Left lung (tissue), 10 donors: Measurements from ENCODE around the gene RERE. TPM values are rescaled to one million over a fixed set of nuclear protein-coding genes. Genes with fewer than 3 reads are reported as not detected.
A peak's percentile ranks its signal among the peaks of the same experiment; 100 is the strongest.

Experiments used
- ATAC-seq: fragments of 200-7000 bp; cut with Tn5 transposase; one replicate; pipeline ENCODE4 v1.9.1; 2020; ENCODE audit warnings: moderate library complexity
- DNase-seq, 4 donors: peaks; one replicate each; pipeline ENCODE4 v3.0.0-alpha.2; 2013 to 2020
- H3K27ac ChIP-seq, 2 donors: fragments of 200-600 bp; sonication (generic) in 1 of 2; one replicate each; pipeline versions ENCODE4 v1.5.0 to v1.8.0; 2020 to 2021
- H3K27me3 ChIP-seq, 2 donors: fragments of 200-600 bp; sonication (generic) in 1 of 2; one replicate each; pipeline versions ENCODE4 v1.5.0 to v1.8.0; 2020 to 2021
- H3K36me3 ChIP-seq, 2 donors: fragments of 200-600 bp; sonication (generic) in 1 of 2; one replicate each; pipeline versions ENCODE4 v1.5.0 to v1.8.0; 2020 to 2021
- H3K4me1 ChIP-seq, 2 donors: fragments of 200-600 bp; one replicate each; pipeline ENCODE4 v1.8.0; 2021
- H3K4me3 ChIP-seq, 2 donors: fragments of 200-600 bp; sonication (generic) in 1 of 2; one replicate each; pipeline versions ENCODE4 v1.5.0 to v1.8.0; 2020 to 2021; ENCODE audit warnings: mild to moderate bottlenecking in 1 of 2
- H3K9me3 ChIP-seq, 2 donors: fragments of 200-600 bp; sonication (generic) in 1 of 2; one replicate each; pipeline versions ENCODE4 v1.5.0 to v1.8.0; 2020 to 2021
- intact Hi-C, 2 donors: fragments of 100-400 bp; cut with DNase I; formaldehyde crosslinking; loops; one replicate each; pipeline versions ENCODE4 v1.11.2 to v1.14.2; 2022
- polyA plus RNA-seq, 6 donors: library from polyadenylated mRNA; unstranded; fragments of 120-200 nt; gene quantifications; one replicate each; pipeline ENCODE4 v1.2.1, GENCODE V29; 2013; ENCODE audit not compliant: insufficient read length in 6 of 6
- total RNA-seq, 2 donors: library from RNA; stranded (reverse); fragmentation: NEBNext Ultra II Directional; extraction: Animal tissue kit (Norgen Biotek cat#: 25700); gene quantifications; one replicate each; pipeline ENCODE4 v1.2.1, GENCODE V29; 2021
- TF ChIP-seq, protein P1 (sequence below), 2 donors: fragments of 200-600 bp; sonication (generic) in 1 of 2; IDR thresholded peaks; one replicate each; pipeline versions ENCODE4 v1.5.0 to v1.8.0; 2021; ENCODE audit warnings: antibody characterized with exemption in 2 of 2
- donor health status: DM: no; HTN: yes; CAD: no.
- donor health status: DM: no; HTN: no; CAD: no.

RERE gene
- total and polyA plus RNA-seq, 8 donors, result 73.3 to 135 (median 130) TPM

DNA sequence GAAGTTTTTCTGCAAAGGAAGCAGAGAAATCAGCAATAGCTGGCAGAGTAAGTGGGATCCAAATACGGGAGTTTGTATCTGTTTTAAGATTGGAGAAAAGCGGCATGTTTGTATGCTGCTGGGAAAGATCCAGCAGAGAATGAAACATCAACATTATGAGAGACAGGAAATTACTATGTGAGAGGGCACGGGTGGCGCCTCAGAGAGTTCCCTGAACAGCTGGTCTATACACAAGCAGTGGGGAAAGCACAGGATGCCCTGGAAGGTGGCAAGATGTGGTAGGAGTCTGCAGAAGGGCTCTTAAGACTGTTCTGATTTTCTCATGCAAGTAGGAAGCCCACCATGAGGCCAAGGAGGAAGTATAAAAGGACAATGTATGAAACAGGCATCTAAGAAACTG, 130.4 kb downstream of the RERE start:
- no peaks in the 10 kb centered on the region for H3K36me3 ChIP-seq
- peak; percentile 41 for ATAC-seq
- TF ChIP-seq, protein P1, sequence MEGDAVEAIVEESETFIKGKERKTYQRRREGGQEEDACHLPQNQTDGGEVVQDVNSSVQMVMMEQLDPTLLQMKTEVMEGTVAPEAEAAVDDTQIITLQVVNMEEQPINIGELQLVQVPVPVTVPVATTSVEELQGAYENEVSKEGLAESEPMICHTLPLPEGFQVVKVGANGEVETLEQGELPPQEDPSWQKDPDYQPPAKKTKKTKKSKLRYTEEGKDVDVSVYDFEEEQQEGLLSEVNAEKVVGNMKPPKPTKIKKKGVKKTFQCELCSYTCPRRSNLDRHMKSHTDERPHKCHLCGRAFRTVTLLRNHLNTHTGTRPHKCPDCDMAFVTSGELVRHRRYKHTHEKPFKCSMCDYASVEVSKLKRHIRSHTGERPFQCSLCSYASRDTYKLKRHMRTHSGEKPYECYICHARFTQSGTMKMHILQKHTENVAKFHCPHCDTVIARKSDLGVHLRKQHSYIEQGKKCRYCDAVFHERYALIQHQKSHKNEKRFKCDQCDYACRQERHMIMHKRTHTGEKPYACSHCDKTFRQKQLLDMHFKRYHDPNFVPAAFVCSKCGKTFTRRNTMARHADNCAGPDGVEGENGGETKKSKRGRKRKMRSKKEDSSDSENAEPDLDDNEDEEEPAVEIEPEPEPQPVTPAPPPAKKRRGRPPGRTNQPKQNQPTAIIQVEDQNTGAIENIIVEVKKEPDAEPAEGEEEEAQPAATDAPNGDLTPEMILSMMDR (IDR thresholded peaks at IDR 0.05), result no peak
- H3K27me3 ChIP-seq, result no peaks in the 10 kb centered on the region
- intact Hi-C loops, result no loop called here
- H3K4me1 ChIP-seq, result peaks cover 8 to 16% of the 10 kb centered on the region in 2 donors
- no peaks in the 10 kb centered on the region for H3K9me3 ChIP-seq
- H3K4me3 ChIP-seq, result no peak overlapping the region
- peak in 1 of 4 donors; percentile 61 for DNase-seq
- peak overlapping the region in 1 of 2 donors; percentile 46 for H3K27ac ChIP-seq

DNA sequence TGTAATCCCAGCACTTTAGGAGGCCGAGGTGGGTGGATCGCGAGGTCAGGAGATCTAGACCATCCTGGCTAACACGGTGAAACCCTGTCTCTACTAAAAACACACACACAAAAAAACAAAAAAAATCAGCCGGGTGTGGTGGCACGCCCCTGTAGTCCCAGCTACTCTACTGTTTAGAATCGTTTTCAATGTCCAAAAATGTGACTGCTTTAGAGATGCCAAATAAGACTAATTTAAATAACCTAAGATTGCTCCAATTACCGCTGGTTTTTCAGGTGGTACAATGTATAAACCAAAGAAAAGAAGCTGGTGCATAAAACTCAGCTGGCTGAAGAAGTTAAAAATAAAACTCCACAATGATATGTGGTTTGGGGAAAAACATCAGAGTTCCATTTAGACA, 132.0 kb downstream of the RERE start:
- Histone ChIP-seq H3K9me3 (no peaks in the 10 kb centered on the region), H3K36me3 (no peaks in the 10 kb centered on the region), H3K4me3 (no peak overlapping the region), H3K27me3 (no peaks in the 10 kb centered on the region), H3K27ac (no peak overlapping the region), H3K4me1 (peaks cover 8 to 20% of the 10 kb centered on the region in 2 donors)
- DNase-seq, result no peak
- TF ChIP-seq, protein P1 (IDR thresholded peaks at IDR 0.05), result no peak
- intact Hi-C loops, result no loop called here
- no peak for ATAC-seq

DNA sequence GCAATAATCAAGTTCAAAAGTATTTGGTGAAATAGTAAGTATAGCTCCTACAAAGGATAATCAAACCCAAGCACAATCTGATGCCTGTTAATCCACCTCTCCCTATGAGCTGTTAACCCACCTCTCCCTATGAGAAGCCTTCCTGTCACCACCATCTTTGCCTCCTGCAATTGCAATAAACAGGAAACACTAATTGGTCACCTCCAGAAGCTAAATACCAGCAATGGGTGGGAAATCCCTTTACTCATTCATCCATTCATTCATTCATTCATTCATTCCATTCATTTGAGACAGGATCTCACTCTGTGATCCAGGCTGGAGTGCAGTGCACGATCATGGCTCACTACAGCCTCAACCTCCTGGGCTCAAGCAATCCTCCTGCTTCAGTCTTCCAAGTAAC, 132.8 kb downstream of the RERE start:
- Histone ChIP-seq H3K27ac (no peak overlapping the region), H3K4me3 (no peak overlapping the region), H3K9me3 (no peaks in the 10 kb centered on the region), H3K27me3 (no peaks in the 10 kb centered on the region), H3K4me1 (peaks cover 12 to 28% of the 10 kb centered on the region in 2 donors), H3K36me3 (no peaks in the 10 kb centered on the region)
- intact Hi-C loops, result no loop called here
- TF ChIP-seq, protein P1 (IDR thresholded peaks at IDR 0.05), result no peak
- ATAC-seq (no peak), DNase-seq (no peak)

DNA sequence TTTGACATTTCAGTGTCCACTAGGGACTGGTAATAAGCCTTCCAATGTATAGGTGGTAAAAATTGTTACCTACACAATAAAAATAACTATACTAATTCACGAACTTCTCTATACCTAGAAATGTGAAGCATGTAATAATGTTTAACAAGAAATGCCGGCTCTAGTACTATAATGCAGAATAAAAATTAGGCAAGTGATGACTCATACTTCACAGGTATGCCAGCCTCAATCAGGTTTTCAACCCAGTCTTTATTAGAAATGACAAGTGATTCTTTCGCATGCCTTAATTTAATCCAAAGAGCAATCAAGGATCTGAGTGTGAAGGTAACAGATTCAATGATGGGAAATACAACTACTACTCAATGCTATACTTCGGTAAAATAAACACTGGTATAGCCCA, 134.9 kb downstream of the RERE start:
- no peaks in the 10 kb centered on the region for H3K27me3 ChIP-seq
- intact Hi-C loops, result no loop called here
- peaks cover 19 to 35% of the 10 kb centered on the region in 2 donors for H3K4me1 ChIP-seq
- H3K36me3 ChIP-seq, result no peaks in the 10 kb centered on the region
- no peak overlapping the region for H3K27ac ChIP-seq
- TF ChIP-seq, protein P1 (IDR thresholded peaks at IDR 0.05), result no peak
- H3K4me3 ChIP-seq, result no peak overlapping the region
- ATAC-seq (peak; percentile 58), DNase-seq (no peak)
- H3K9me3 ChIP-seq, result no peaks in the 10 kb centered on the region

DNA sequence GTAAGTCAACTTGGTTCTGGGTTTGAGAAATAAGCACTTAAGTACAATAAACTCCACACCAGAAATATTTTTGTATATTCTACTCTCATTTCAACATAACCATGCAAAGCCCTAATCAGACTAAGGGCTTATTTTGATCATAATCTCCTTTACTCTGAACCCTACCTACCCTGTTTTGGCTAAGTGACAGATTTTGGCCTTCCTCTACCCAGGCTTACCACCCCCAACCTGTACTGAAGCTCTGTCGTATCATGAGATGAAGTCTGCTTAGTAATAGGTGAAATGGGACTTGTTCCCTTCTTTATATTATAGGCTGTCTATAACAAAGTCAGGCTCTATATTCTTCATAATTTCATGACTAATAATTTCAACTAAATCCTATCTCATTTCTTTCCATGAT, 135.5 kb downstream of the RERE start:
- H3K4me1 ChIP-seq, result peaks cover 12 to 29% of the 10 kb centered on the region in 2 donors
- no peaks in the 10 kb centered on the region for H3K36me3 ChIP-seq
- no peak for DNase-seq
- H3K9me3 ChIP-seq, result no peaks in the 10 kb centered on the region
- no peak overlapping the region for H3K4me3 ChIP-seq
- TF ChIP-seq, protein P1 (IDR thresholded peaks at IDR 0.05), result no peak
- intact Hi-C loops, result no loop called here
- ATAC-seq, result no peak
- H3K27me3 ChIP-seq, result no peaks in the 10 kb centered on the region
- H3K27ac ChIP-seq, result no peak overlapping the region
